ENCODE measurements around the gene TNK2.
"Not testable (repeated sequence)": the region's sequence is repeated elsewhere in the genome, so short reads cannot be mapped to it uniquely, and the experiment has no call there.

Gene TNK2

DNA sequence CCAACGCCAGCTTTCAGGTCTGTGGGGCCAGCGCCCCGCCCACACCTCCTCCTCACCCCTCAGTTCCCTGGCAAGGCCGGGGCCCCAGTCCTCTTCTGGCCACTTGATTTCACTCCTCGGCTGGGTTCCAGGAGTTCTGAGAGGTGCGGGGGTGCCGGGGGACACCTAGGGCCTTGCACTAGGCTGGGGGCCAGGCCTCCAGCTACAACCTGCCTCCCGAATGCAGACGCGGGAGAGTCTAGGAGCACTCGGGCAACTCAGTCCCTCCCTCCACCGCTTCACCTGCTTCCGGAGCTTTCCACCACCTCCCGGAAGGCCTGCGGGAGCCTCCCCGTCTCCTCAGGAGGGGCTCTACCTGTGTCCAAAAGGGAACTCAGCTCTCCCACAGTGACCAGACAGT, 35.6 kb downstream of the TNK2 start:
- H2AFZ ChIP-seq (ENCODE audit: low read depth, low read length): no peak overlapping the region
- no peaks in the 10 kb centered on the region for H3K4me1 ChIP-seq (ENCODE audit: insufficient read depth, low read length)
- peaks cover 19% of the 10 kb centered on the region for H3K36me3 ChIP-seq (ENCODE audit: insufficient read depth, low read length)
- no peaks in the 10 kb centered on the region for H3K27me3 ChIP-seq (ENCODE audit: insufficient read depth, low read length)
- H3K4me3 ChIP-seq (ENCODE audit: low read length): no peak overlapping the region
- H3K9me3 ChIP-seq (ENCODE audit: low read length): peaks cover 2% of the 10 kb centered on the region

DNA sequence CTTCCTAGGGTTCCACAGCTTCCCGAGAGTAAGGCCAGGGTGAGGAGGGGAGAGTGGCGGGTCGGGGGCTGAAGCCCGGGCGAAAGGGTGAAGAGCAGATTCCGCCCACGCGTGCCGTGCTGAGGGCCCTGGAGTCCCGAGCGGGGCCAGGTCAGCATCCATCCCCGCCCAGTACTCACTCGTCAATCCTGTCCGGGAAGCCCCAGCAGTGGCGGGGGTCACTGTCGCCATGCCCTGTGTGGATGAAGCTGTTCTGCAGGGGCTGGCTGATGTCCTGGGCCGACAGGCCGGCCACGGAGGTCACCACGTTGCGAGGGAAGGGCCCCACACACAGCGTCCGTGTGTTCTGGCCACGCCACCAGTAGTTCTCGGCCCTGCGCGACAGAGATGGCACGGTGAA, 36.3 kb downstream of the TNK2 start:
- peaks cover 18% of the 10 kb centered on the region for H3K36me3 ChIP-seq (ENCODE audit: insufficient read depth, low read length)
- H3K27me3 ChIP-seq (ENCODE audit: insufficient read depth, low read length): no peaks in the 10 kb centered on the region
- no peaks in the 10 kb centered on the region for H3K4me1 ChIP-seq (ENCODE audit: insufficient read depth, low read length)
- peaks cover 2% of the 10 kb centered on the region for H3K9me3 ChIP-seq (ENCODE audit: low read length)
- no peak overlapping the region for H2AFZ ChIP-seq (ENCODE audit: low read depth, low read length)
- no peak overlapping the region for H3K4me3 ChIP-seq (ENCODE audit: low read length)

DNA sequence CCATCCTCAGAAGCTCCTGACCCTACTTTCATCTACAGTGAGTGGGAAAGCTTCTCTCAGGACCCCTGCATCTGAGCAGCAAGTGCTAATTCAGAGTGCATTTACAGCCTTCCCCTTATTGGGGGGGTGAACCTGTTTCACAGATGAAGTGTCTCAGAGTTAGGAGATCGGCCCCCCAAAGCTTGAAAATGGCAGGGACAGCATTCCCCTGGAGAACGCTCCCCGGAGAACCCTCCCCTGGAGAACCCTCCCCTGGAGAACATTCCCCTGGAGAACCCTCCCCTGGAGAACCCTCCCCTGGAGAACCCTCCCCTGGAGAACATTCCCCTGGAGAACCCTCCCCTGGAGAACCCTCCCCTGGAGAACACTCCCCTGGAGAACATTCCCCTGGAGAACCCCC, 36.7 kb downstream of the TNK2 start:
- not testable (repeated sequence) for H2AFZ ChIP-seq (ENCODE audit: low read depth, low read length); H3K27me3 ChIP-seq (ENCODE audit: insufficient read depth, low read length); H3K4me3 ChIP-seq (ENCODE audit: low read length); H3K4me1 ChIP-seq (ENCODE audit: insufficient read depth, low read length); H3K9me3 ChIP-seq (ENCODE audit: low read length)
- peaks cover 17% of the 10 kb centered on the region for H3K36me3 ChIP-seq (ENCODE audit: insufficient read depth, low read length)

DNA sequence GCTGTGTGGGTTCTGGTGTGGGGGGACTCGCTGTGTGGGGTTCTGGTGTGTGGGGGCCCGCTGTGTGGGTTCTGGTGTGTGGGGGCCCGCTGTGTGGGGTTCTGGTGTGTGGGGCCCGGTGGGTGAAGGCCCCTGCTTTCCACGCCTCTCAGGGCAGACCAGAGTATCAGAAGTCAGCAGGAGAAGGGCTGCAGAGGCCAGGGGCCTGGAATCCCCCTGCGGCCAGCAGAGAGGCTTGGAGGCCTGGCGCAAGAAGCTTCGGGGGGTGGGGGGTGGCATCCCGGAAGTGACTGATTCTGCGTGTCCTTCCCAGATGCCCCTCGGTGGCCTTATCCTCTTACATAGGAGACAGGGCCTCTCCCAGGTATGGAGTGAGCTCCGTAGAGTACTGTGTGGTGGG, 37.4 kb downstream of the TNK2 start:
- no peak overlapping the region for H3K4me3 ChIP-seq (ENCODE audit: low read length)
- no peaks in the 10 kb centered on the region for H3K4me1 ChIP-seq (ENCODE audit: insufficient read depth, low read length)
- H3K9me3 ChIP-seq (ENCODE audit: low read length): peaks cover 2% of the 10 kb centered on the region
- no peak overlapping the region for H2AFZ ChIP-seq (ENCODE audit: low read depth, low read length)
- H3K36me3 ChIP-seq (ENCODE audit: insufficient read depth, low read length): peaks cover 13% of the 10 kb centered on the region
- no peaks in the 10 kb centered on the region for H3K27me3 ChIP-seq (ENCODE audit: insufficient read depth, low read length)

DNA sequence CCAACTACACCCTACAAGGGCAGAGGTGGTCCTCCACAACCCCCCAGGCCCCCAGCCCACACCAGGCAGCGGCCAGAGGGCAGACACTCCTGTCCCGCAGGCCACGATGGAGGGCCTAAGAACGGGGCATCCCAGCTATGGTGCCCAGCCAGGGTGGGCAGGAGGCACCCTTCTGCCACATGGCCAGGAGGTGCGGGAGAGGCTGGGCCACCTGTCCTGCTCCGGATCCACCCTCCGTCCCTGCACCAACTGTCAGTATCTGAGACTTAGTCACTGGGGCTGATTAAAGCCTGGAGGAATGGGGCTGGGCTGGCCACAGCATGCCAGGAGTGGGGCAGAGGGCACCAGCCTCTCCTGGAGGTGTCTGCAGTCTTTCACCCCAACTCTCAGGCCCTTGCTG, 37.9 kb downstream of the TNK2 start:
- H3K4me1 ChIP-seq (ENCODE audit: insufficient read depth, low read length): no peaks in the 10 kb centered on the region
- no peak overlapping the region for H3K4me3 ChIP-seq (ENCODE audit: low read length)
- H2AFZ ChIP-seq (ENCODE audit: low read depth, low read length): no peak overlapping the region
- peaks cover 13% of the 10 kb centered on the region for H3K36me3 ChIP-seq (ENCODE audit: insufficient read depth, low read length)
- H3K27me3 ChIP-seq (ENCODE audit: insufficient read depth, low read length): no peaks in the 10 kb centered on the region
- H3K9me3 ChIP-seq (ENCODE audit: low read length): peaks cover 2% of the 10 kb centered on the region

DNA sequence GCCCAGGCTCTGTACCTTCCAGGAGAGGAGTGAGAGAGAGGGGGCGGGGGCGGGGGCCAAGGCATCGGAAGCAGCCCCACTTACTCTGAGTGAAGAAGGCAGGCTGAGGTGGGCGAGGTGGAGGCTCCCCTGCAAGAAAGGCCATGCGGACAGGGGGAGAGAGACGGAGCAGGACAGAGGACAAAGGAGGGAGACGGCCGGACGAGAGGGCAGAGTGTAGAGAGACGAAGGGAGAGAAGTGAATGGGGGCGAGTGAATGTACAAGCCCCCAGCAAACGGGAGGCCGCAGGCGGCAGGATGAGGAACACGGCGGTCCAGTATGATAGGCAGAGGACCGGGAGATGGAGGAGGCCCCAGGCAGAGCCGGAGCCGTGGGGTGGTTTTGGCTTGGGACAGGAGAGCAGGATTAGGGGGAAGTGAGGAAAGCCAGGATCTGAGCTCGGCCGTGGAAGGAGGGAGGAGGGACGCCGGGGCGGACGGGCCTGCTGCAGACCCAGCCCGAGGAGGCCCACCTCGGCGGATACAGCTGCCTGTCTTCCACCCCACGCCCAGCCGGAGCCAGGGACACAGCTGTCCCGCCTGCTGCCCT, 38.8 kb downstream of the TNK2 start:
- Histone ChIP-seq H3K36me3 (ENCODE audit: insufficient read depth, low read length) (peaks cover 13% of the 10 kb centered on the region), H3K27me3 (ENCODE audit: insufficient read depth, low read length) (no peaks in the 10 kb centered on the region), H3K9me3 (ENCODE audit: low read length) (peaks cover 2% of the 10 kb centered on the region), H2AFZ (ENCODE audit: low read depth, low read length) (no peak overlapping the region), H3K4me1 (ENCODE audit: insufficient read depth, low read length) (no peaks in the 10 kb centered on the region), H3K4me3 (ENCODE audit: low read length) (no peak overlapping the region)

DNA sequence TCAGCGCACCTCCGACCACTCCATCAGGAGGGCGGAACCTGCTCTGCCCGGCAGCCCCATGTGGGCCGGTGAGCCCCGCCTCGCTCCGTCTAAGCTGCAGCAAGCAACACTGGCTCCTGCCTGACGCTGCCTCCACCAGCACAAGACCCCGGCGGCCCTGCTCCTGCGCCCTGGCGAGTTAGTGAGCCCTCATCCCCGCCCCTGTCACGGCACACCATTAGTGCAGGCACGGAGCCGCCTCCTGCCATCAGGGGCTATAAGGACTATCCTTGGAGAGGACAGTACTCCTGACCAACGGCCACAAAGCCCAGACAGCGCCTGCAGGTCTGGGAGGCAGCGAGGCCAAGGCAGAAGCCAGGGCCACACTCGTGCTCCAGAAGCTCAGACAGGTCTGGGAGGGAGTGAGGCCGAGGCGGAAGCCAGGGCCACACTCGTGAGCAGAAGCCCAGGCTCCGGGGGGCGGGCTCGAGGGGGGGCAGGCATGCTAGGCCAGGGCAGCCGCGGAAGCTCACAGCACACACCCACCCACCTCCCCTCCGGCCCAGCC, 39.4 kb downstream of the TNK2 start:
- Histone ChIP-seq H3K9me3 (ENCODE audit: low read length) (peaks cover 2% of the 10 kb centered on the region), H2AFZ (ENCODE audit: low read depth, low read length) (no peak overlapping the region), H3K27me3 (ENCODE audit: insufficient read depth, low read length) (no peaks in the 10 kb centered on the region), H3K36me3 (ENCODE audit: insufficient read depth, low read length) (peaks cover 13% of the 10 kb centered on the region), H3K4me1 (ENCODE audit: insufficient read depth, low read length) (no peaks in the 10 kb centered on the region), H3K4me3 (ENCODE audit: low read length) (no peak overlapping the region)

DNA sequence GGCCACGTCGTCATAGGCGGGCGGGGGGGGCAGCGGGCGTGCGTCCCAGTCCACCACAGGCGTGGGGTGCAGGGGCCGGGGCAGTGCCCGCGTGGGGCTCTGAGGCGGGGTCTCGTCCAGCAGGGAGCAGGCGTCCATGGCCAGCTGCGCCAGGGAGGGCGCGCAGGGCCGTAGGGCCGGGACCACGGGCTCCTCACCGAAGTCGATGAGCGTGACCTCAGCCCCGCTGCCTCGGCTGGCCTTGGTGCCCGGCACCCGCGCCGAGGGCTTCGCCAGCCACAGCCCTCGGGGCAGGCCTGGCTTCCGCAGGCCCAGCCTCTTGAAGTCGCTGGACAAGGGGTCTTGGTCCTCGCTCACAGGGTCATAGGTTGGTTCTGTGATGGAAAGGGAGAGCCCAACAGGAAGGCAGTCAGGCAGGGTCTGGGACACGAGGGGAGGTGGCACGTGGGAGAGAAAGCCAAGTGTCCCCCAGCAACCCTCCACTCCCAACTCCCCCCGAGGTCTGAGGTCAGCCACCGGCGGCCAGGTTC, 40.0 kb downstream of the TNK2 start:
- Histone ChIP-seq H3K36me3 (ENCODE audit: insufficient read depth, low read length) (peaks cover 18% of the 10 kb centered on the region), H3K9me3 (ENCODE audit: low read length) (peaks cover 2% of the 10 kb centered on the region), H3K4me1 (ENCODE audit: insufficient read depth, low read length) (no peaks in the 10 kb centered on the region), H2AFZ (ENCODE audit: low read depth, low read length) (no peak overlapping the region), H3K27me3 (ENCODE audit: insufficient read depth, low read length) (no peaks in the 10 kb centered on the region), H3K4me3 (ENCODE audit: low read length) (no peak overlapping the region)

DNA sequence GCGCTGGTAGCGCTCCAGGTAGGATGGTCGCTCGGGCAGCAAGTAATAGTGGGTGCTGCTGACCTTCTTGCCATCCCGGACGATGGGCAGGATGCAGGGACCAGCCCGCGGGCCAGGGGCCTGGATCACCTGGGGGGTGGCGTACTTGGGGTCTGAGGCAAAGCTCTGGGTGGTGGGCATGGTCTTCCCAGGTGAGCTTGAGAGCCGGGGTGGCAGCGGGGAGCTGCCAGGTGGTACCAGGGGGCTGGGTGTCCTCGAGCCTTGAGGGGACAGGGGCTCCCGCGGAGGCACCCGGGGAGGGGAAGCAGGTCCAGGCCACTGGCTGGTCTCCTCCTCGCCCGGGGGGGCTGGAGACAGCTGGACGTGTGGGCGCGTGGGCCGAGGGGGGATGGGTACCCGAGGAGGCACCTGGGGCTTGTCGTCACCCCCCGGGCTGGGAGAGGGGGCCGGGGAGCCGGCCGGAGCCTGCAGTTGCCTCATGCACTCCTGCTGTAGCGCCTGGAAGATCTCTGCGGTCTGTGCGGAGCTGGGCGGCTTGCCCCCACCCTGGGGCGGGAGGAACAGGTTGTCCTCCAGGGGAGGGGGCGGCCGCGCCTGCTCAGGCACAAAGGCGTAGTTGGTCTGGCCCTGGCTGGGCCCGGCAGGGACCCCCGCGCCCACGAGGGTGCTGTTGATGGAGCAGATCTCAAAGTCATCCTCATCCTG, 40.6 kb downstream of the TNK2 start:
- no peak overlapping the region for H3K4me3 ChIP-seq (ENCODE audit: low read length)
- H3K9me3 ChIP-seq (ENCODE audit: low read length): peaks cover 2% of the 10 kb centered on the region
- H3K36me3 ChIP-seq (ENCODE audit: insufficient read depth, low read length): peaks cover 18% of the 10 kb centered on the region
- no peaks in the 10 kb centered on the region for H3K27me3 ChIP-seq (ENCODE audit: insufficient read depth, low read length)
- peaks cover 2% of the 10 kb centered on the region for H3K4me1 ChIP-seq (ENCODE audit: insufficient read depth, low read length)
- no peak overlapping the region for H2AFZ ChIP-seq (ENCODE audit: low read depth, low read length)

DNA sequence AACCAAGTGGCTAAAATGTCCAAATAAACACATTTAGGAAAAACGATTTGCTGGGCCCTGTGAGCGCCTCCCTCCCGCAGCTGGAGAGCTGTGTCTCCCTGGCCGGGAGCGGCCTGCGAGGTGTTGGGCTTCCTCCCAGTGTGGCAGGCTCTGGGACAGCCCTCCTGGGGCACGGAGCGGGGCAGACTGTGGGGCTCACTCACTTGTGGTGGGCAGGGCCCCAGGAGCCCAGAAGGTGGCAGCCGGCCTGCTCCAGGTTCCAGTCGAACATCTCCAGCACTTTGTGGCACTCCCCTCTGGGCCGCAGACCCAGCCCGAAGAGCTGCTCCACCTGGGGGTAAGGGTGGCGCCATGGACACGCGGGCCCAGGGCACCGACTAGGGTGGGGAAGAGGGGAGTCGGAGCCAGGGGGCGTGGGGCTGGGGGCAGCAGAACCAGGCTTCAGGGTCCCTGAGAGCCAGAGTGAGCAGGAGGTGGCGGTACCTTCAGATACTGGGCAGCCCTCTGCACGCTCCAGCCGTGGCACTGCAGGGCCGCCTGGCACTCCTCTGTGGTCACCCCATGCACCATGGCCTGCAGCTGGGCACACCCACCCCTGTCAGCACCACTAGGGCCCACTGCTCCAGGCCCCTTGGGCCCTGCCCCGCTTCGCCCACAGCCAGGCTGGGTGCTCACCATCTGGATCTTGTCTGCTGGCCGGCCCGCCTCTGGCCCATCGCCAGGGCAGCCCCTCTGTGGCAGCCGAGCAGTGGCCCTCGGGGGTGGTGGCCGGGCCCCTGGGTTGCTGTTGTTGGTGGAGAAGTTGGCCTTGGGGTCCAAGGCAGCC, 41.5 kb downstream of the TNK2 start:
- Histone ChIP-seq H3K27me3 (ENCODE audit: insufficient read depth, low read length) (no peaks in the 10 kb centered on the region), H2AFZ (ENCODE audit: low read depth, low read length) (no peak overlapping the region), H3K36me3 (ENCODE audit: insufficient read depth, low read length) (peaks cover 13% of the 10 kb centered on the region), H3K9me3 (ENCODE audit: low read length) (no peaks in the 10 kb centered on the region), H3K4me3 (ENCODE audit: low read length) (no peak overlapping the region), H3K4me1 (ENCODE audit: insufficient read depth, low read length) (peaks cover 3% of the 10 kb centered on the region)

DNA sequence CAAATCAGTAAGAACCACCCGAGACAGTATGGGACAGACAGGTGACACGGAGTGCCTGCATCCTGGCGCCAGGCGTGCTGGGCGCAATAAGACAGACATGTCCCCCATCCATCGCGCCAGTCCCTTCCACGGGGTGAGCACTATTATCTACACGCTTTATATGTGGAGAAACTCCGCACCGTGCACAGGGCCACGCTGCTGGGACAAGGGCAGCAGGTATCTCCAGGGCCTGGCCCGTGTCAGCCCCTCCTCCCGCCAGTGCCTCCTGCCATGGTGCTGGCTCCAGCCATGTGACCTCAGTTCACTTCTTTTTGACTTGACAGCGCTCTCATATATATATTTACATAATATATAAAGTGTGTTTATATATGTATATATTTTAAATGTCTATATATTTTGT, 42.6 kb downstream of the TNK2 start:
- Histone ChIP-seq H3K9me3 (ENCODE audit: low read length) (no peaks in the 10 kb centered on the region), H3K27me3 (ENCODE audit: insufficient read depth, low read length) (no peaks in the 10 kb centered on the region), H3K4me1 (ENCODE audit: insufficient read depth, low read length) (peaks cover 3% of the 10 kb centered on the region), H2AFZ (ENCODE audit: low read depth, low read length) (no peak overlapping the region), H3K4me3 (ENCODE audit: low read length) (no peak overlapping the region), H3K36me3 (ENCODE audit: insufficient read depth, low read length) (peaks cover 13% of the 10 kb centered on the region)

DNA sequence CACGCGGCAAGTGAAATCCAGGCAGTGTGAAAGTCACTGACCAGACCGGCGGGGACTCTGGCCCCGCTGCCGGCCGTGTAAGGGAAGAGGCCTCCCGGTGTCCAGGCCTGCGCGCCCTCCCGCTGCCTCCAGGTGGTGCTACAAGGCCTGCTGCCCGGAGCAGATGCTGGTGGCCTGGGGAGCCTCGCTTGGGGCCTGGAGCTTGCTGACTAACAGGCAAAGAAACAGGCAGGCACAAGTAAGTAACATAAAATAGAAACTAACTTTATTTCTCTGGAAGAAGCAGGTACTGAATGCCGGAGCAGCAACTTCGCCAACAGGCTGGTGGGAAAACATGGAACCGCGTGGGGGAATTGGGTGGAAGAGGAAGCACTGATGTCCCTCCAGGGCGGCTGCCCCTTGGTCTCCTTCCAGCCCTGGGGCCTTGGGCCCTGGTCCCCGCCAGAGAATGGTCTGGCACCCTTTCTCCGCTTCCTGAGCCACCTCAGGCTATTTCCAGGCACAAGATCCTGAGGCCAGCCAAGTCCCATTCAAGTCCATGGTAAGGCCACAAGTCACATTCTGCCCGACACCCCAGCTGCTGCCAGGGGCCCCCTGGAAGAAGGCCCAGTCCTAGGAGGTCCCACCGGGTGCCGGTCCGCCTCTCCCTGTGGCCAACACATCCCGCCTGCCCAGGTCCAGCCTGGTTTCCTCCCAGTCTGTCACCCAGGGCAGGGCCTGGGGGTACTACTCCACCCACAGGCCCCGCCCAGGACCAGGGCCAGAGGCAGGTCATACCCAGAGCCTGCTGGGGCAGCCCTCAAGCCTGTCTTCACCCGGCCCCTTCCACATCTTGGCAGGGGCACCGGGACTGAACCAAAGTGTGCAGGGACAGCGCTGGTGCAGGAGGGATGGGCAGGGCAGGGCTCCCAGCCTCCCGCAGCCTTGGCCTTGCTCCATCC, 45.0 kb downstream of the TNK2 start:
- Histone ChIP-seq H3K9me3 (ENCODE audit: low read length) (no peaks in the 10 kb centered on the region), H2AFZ (ENCODE audit: low read depth, low read length) (no peak overlapping the region), H3K4me1 (ENCODE audit: insufficient read depth, low read length) (peaks cover 12% of the 10 kb centered on the region), H3K4me3 (ENCODE audit: low read length) (no peak overlapping the region), H3K27me3 (ENCODE audit: insufficient read depth, low read length) (no peaks in the 10 kb centered on the region), H3K36me3 (ENCODE audit: insufficient read depth, low read length) (peaks cover 4% of the 10 kb centered on the region)

Data from neuron (in vitro differentiated cells).